GM12875 (cell line): ENCODE data around the gene LILRA5.
"Not testable (repeated sequence)": the region's sequence is repeated elsewhere in the genome, so short reads cannot be mapped to it uniquely, and the experiment has no call there.

Experiments used
- H3K4me3 ChIP-seq: one replicate; pipeline ENCODE4 v1.5.1; 2011; ENCODE audit warnings: low read depth, low read length, control low read depth
- TF ChIP-seq, protein P1 (sequence below): IDR thresholded peaks from 2 replicates; pipeline ENCODE4 v1.5.1; 2011; ENCODE audit warnings: low read depth, mild to moderate bottlenecking, control low read depth, inconsistent platforms, low read length, moderate library complexity, borderline replicate concordance; ENCODE audit not compliant: insufficient read depth

Gene LILRA5

DNA sequence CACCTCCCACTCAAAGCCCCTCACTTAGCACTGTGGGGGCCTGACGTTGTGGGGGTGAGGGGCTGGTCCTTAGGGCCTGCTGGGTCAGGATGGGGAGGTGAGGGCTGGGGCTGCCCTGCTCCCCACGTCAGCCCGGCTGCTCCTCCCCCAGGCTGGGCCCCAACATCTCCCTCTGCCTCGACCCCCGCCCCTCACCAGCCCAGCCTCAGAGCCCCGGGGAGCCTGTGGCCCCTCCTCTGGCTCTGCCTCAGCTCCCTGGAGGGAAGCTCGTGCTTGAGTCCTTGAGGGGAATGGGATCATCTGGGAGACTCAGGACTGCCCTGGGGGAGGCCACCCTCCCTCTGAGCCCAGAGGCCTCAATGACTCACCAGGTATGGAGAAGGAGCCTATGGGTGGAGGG lies 19.2 kb upstream of the LILRA5 start:
- TF ChIP-seq, protein P1, sequence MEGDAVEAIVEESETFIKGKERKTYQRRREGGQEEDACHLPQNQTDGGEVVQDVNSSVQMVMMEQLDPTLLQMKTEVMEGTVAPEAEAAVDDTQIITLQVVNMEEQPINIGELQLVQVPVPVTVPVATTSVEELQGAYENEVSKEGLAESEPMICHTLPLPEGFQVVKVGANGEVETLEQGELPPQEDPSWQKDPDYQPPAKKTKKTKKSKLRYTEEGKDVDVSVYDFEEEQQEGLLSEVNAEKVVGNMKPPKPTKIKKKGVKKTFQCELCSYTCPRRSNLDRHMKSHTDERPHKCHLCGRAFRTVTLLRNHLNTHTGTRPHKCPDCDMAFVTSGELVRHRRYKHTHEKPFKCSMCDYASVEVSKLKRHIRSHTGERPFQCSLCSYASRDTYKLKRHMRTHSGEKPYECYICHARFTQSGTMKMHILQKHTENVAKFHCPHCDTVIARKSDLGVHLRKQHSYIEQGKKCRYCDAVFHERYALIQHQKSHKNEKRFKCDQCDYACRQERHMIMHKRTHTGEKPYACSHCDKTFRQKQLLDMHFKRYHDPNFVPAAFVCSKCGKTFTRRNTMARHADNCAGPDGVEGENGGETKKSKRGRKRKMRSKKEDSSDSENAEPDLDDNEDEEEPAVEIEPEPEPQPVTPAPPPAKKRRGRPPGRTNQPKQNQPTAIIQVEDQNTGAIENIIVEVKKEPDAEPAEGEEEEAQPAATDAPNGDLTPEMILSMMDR, result no peak
- H3K4me3 ChIP-seq, result no peak overlapping the region

DNA sequence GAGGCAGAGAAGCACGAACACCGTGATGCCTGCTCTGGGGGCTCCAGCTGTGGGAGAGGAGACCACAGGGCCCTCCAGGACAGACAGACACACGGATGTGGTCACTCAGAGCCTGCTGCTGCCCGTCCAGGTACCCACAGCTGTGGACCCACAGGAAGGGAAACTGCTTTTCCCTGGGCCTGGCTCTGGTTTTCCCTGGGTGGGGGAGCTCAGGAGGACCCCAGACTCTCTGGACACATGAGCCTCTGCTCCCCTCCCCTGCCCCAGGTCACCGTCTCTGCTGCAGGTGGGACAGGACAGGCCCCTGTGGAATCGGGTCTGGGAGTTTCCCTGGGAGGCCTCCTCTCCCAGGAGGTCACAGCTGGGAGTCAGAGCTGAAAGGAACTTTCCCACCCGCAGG lies 18.7 kb upstream of the LILRA5 start:
- TF ChIP-seq, protein P1, result no peak
- H3K4me3 ChIP-seq, result no peak overlapping the region

DNA sequence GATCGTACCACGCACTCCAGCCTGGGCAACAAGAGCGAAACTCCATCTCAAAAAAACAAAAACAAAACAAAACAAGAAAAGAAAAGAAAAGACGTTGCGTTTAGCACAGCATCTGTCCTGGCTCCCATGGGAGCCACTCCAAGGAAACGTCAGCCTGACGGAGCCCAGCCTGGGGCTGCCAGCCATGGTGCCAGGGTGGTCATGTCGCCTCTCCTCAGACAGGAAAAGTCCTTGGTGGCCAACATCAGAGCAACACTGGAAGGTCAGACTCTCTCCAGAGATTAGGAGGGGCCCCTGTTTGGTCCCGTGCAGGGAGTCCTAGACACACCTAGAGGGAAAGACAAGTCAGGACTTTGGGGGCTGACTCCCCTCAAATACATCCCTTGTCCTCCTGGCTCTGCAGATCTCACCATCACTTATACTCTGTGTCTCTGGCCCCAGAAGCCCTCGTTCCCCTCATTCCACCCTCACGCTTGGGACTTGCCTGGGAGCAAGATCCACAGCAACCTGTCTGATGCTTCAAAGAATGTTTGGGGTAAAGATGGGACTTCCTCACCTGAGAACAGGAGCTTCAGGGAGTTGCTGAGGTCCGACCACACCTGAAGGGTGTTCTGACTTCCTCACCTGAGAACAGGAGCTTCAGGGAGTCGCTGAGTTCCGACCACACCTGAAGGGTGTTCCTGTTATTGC lies 16.7 kb upstream of the LILRA5 start:
- TF ChIP-seq, protein P1, result no peak
- no peak overlapping the region for H3K4me3 ChIP-seq

DNA sequence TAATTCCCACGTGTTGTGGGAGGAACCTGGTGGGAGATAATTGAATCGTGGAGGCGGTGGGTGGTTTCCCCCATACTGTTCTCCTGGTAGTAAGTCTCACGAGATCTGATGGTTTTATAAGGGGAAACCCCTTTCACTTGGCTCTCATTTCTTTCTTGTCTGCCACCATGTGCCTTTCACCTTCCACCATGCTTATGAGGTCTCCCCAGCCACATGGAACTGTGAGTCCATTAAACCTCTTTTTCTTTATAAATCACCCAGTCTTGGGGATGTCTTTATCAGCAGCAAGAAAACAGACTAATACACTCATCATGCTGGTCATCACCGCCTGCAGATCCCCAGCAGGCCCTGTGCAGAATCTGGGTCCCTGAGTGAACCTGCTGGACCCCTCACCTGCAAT lies 15.8 kb upstream of the LILRA5 start:
- not testable (repeated sequence) for H3K4me3 ChIP-seq

DNA sequence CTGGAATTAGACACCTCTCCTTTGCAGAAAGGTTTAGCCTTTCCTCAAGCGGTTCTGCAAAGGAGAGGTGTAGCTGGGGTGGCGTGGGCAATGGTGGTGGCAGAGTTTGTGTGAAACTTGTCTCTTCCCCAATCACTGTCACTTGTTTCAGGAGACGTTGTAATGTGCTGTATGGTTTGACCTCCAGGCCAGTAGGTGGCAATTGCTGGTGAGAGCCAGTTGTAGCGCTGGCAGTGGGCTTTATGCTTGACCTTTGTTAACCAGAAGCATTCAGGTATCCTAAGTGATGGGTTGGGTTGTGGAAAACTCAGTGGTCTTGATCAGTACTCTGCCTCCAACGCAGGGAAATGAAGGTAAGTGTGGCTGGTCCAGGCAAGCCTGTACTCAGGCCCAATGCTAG lies 12.7 kb upstream of the LILRA5 start:
- TF ChIP-seq, protein P1, result no peak

DNA sequence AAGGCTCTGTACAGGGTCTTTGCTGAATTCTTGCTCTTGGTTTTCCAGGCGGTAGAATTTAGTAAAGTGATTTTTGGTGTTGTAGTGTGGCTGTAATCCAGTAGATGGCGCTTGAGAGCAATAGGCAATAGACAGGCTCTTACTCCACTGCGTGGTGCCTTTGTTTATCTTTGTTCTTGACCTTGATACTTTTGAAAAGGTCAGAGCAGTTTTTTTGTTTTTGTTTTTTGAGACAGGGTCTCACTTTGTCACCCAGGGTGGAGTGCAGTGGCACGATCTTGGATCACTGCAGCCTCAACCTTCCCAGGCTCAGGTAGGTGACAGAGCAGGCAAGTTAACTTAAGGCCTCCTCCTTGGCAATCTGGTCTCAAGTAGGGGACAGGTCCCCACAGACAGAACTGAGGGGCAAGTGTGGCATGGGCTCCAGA lies 12.2 kb upstream of the LILRA5 start:
- no peak overlapping the region for H3K4me3 ChIP-seq
- TF ChIP-seq, protein P1, result peak; percentile 80

More for the DNA sequence above, 12.7 kb upstream of the LILRA5 start:
- H3K4me3 ChIP-seq, result no peak overlapping the region

DNA sequence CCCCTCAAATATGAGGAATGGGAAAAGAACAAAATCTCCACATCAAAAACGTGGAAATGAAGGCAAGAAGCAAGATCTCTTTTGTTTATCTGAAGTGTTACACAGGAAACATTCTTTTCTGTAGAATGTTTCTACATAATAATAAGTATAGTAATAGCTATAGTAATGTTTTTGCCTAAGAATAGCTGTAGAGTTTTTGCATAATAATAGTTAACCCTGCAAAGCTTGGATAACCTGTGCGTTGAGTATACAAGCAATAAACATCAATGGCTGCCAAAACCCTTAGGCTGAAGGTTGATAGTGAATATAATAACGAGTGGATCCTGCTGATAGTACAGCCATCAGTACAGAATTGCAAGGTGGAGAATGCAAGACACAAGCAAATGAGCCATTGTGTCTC lies 11.1 kb upstream of the LILRA5 start:
- TF ChIP-seq, protein P1, result no peak
- H3K4me3 ChIP-seq, result no peak overlapping the region

DNA sequence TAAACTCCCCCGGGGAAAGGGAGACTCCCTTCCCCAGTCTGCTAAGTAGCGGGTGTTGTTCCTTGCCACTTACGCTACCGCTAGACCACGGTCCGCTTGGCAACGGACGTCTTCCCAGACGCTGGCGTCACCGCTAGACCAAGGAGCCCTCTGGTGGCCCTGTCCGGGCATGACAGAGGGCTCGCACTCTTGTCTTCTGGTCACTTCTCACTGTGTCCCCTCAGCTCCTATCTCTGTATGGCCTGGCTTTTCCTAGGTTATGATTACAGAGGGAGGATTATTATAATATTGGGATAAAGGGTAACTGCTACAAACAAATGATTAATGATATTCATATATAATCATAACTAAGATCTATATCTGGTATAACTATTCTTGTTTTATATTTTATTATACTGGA lies 10.0 kb upstream of the LILRA5 start:
- not testable (repeated sequence) for H3K4me3 ChIP-seq

DNA sequence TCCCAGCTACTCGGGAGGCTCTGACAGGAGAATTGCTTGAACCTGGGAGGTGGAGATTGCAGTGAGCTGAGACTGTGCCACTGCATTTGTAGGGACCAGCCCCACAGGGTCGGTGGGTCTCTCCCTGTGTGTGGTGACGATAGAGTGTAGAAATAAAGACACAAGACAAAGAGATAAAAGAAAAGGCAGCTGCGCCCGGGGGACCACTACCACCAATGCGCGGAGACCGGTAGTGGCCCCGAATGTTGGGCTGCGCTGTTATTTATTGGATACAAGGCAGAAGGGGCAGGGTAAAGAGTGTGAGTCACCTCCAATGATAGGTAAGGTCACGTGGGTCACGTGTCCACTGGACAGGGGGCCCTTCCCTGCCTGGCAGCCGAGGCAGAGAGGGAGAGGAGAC lies 9.3 kb upstream of the LILRA5 start:
- not testable (repeated sequence) for H3K4me3 ChIP-seq
